WTC11 (cell line): ENCODE data around the gene MOV10.

Source experiments
- ATF1 ChIP-seq: sonication (generic); formaldehyde crosslinking; IDR thresholded peaks from 2 replicates; pipeline ENCODE4 v1.8.1; 2023; ENCODE audit warnings: mild to moderate bottlenecking, moderate library complexity, missing genetic modification reagents
- CTCF ChIP-seq: fragments of 200-600 bp; IDR thresholded peaks from 2 replicates; pipeline ENCODE4 v1.8.0; 2022; ENCODE audit warnings: antibody characterized with exemption
- MYBL2 ChIP-seq: sonication (generic); formaldehyde crosslinking; IDR thresholded peaks from 2 replicates; pipeline ENCODE4 v1.8.1; 2023; ENCODE audit warnings: mild to moderate bottlenecking, moderate library complexity, missing genetic modification reagents

DNA sequence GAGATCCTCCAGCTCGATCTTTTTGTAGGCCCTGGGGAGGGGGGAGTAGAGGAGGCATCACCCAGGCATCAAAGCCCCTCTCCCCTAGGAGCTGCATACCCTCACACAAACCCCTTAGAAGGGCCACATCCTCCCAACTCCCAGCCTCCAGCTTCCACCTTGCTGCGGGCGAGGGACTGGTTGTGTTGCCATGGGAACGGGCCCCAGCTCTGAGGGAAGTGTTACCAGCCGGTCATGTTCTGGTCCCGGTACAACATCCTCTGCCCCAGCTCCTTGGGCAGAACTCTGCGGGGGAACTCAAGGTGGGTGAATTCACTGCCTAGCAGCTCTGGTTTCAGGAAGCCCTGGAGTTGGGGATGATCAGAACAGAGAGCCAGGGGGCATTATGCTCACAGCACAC lies 36.6 kb downstream of the MOV10 start:
- TF ChIP-seq ATF1 (CRISPR knock-in tag) (no peak), MYBL2 (no peak), CTCF (no peak)
